PC-3 (cell line): ENCODE results near the gene CCNB1.

ENCODE experiments used
- EZH2 ChIP-seq: fragments of 300-600 bp; sonication (generic); IDR thresholded peaks from one replicate; pipeline ENCODE4 v1.6.1; 2017; ENCODE audit warnings: antibody characterized with exemption, mild to moderate bottlenecking, low read length; ENCODE audit not compliant: unreplicated experiment
- EZH2phosphoT487 ChIP-seq: fragments of 300-600 bp; sonication (generic); IDR thresholded peaks from 2 replicates; pipeline ENCODE4 v1.6.1; 2018; ENCODE audit warnings: mild to moderate bottlenecking, antibody characterized with exemption, low read length, borderline replicate concordance
- TF ChIP-seq, protein P1 (sequence below): fragments of 300-600 bp; sonication (generic); conservative IDR thresholded peaks from 2 replicates; pipeline ENCODE4 v1.5.1; 2017; ENCODE audit warnings: antibody characterized with exemption, low read depth, mild to moderate bottlenecking, low read length

DNA sequence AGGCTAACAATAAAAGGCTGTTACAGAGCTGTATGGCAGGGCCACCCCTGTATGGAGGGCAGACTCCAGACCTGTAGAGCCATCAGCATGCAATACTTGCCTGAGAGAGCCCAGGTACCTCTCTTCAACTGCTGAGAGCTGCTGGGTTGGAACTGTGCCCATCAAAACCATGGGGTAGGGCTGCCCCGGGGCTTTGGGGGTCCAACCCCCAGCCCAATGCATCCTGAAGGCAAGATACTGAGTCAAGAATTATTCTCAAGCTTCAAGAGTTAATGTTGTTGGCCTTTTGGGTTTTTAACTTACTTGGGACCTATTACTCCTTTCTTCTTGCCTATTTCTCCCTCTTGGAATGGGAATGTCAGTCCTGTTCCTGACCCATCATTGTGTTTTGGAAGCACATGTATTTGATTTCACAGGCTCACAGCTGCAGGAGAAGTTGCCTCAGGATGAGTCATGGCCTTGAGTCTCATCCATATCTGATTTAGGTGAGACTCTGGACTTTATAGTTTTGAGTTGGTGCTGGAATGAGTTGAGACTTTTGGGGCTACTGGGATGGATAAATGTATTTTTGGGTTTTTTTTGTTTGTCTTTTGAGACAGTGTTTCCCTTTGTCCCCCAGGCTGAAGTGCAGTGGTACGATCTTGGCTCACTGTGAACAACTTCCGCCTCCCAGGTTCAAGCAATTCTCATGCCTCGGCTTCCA is 46.7 kb downstream of the CCNB1 start:
- TF ChIP-seq, protein P1, sequence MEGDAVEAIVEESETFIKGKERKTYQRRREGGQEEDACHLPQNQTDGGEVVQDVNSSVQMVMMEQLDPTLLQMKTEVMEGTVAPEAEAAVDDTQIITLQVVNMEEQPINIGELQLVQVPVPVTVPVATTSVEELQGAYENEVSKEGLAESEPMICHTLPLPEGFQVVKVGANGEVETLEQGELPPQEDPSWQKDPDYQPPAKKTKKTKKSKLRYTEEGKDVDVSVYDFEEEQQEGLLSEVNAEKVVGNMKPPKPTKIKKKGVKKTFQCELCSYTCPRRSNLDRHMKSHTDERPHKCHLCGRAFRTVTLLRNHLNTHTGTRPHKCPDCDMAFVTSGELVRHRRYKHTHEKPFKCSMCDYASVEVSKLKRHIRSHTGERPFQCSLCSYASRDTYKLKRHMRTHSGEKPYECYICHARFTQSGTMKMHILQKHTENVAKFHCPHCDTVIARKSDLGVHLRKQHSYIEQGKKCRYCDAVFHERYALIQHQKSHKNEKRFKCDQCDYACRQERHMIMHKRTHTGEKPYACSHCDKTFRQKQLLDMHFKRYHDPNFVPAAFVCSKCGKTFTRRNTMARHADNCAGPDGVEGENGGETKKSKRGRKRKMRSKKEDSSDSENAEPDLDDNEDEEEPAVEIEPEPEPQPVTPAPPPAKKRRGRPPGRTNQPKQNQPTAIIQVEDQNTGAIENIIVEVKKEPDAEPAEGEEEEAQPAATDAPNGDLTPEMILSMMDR, result no peak
- TF ChIP-seq EZH2, result no peak
- no peak for TF ChIP-seq EZH2phosphoT487
